IMR-90 (cell line): Measurements from ENCODE around the gene ANO4. TPM values are rescaled to one million over a fixed set of nuclear protein-coding genes. Genes with fewer than 3 reads are reported as not detected.
"Not testable (repeated sequence)": the region's sequence is repeated elsewhere in the genome, so short reads cannot be mapped to it uniquely, and the experiment has no call there.

Source experiments
- ATAC-seq: fragments of 200-7000 bp; cut with Tn5 transposase; 2 replicates; pipeline ENCODE4 v1.9.1; 2020; ENCODE audit warnings: low read depth, mild to moderate bottlenecking, moderate library complexity
- BruUV-seq: library from RNA; stranded (reverse); fragments of 400-500 nt; replicated peaks from 2 replicates; lab custom pipeline; 2021; lab: Mats Ljungman, UMichigan
- CTCF ChIA-PET: fragments of 300-600 bp; formaldehyde crosslinking; extraction: SDS; loops from one replicate; lab custom pipeline; 2021; ENCODE audit warnings: antibody characterized with exemption; lab: Yijun Ruan, JAX
- POLR2A ChIA-PET: fragments of 300-600 bp; sonication (Branson Sonifier 250); formaldehyde crosslinking; loops from one replicate; lab custom pipeline; 2022; ENCODE audit warnings: antibody characterized with exemption; ENCODE audit not compliant: unreplicated experiment; lab: Charles Lee
- DNase-seq: peaks from one replicate; pipeline ENCODE4 v3.0.0; 2013
- H2AFZ ChIP-seq: replicated peaks from 2 replicates; pipeline ENCODE3; 2013; ENCODE audit warnings: low read length, mild to moderate bottlenecking; ENCODE audit not compliant: poor library complexity
- H2AK5ac ChIP-seq: 2 replicates; pipeline ENCODE4 v1.6.1; 2013; ENCODE audit warnings: low read depth, low read length, inconsistent platforms
- H2AK9ac ChIP-seq: replicated peaks from 2 replicates; pipeline ENCODE3; 2013; ENCODE audit warnings: mild to moderate bottlenecking, low read depth, low read length, moderate library complexity; ENCODE audit not compliant: poor library complexity
- H2BK120ac ChIP-seq: 2 replicates; pipeline ENCODE4 v1.6.1; 2013; ENCODE audit warnings: low read depth, low read length, inconsistent platforms
- H2BK15ac ChIP-seq: 3 replicates; pipeline ENCODE4 v1.6.1; 2013; ENCODE audit warnings: low read depth, low read length, inconsistent platforms
- H2BK20ac ChIP-seq: 2 replicates; pipeline ENCODE4 v1.6.1; 2013; ENCODE audit warnings: low read depth, mild to moderate bottlenecking, inconsistent platforms, low read length, moderate library complexity
- H2BK5ac ChIP-seq: 2 replicates; pipeline ENCODE4 v1.6.1; 2013; ENCODE audit warnings: mild to moderate bottlenecking, low read depth, low read length, inconsistent platforms; ENCODE audit not compliant: poor library complexity, severe bottlenecking
- H3K14ac ChIP-seq: replicated peaks from 2 replicates; pipeline ENCODE4 v1.6.1; 2013; ENCODE audit warnings: low read depth, low read length, inconsistent platforms
- H3K18ac ChIP-seq: 2 replicates; pipeline ENCODE4 v1.6.1; 2013; ENCODE audit warnings: low read depth, low read length, control low read depth
- H3K23ac ChIP-seq: 2 replicates; pipeline ENCODE4 v1.6.1; 2013; ENCODE audit warnings: low read depth, low read length, inconsistent platforms
- H3K27ac ChIP-seq: 2 replicates; pipeline ENCODE4 v1.5.1; 2013; ENCODE audit warnings: mild to moderate bottlenecking, control low read depth, low read length; ENCODE audit not compliant: insufficient read depth
- H3K27me3 ChIP-seq: 2 replicates; pipeline ENCODE4 v1.6.1; 2013; ENCODE audit warnings: low read length; ENCODE audit not compliant: control insufficient read depth, insufficient read depth
- H3K36me3 ChIP-seq: 2 replicates; pipeline ENCODE4 v1.6.1; 2013; ENCODE audit warnings: low read length, mixed read lengths; ENCODE audit not compliant: control insufficient read depth, insufficient read depth
- H3K4ac ChIP-seq: 2 replicates; pipeline ENCODE4 v1.6.1; 2013; ENCODE audit warnings: low read depth, low read length, inconsistent platforms
- H3K4me1 ChIP-seq: 2 replicates; pipeline ENCODE4 v1.6.1; 2013; ENCODE audit warnings: low read length, mixed read lengths; ENCODE audit not compliant: control insufficient read depth, insufficient read depth
- H3K4me2 ChIP-seq: 2 replicates; pipeline ENCODE4 v1.6.1; 2013; ENCODE audit warnings: low read depth, mild to moderate bottlenecking, control low read depth, low read length, moderate library complexity
- H3K4me3 ChIP-seq: 2 replicates; pipeline ENCODE4 v1.5.1; 2013; ENCODE audit warnings: low read depth, mild to moderate bottlenecking, control low read depth, low read length, moderate library complexity; ENCODE audit not compliant: insufficient read depth
- H3K56ac ChIP-seq: 2 replicates; pipeline ENCODE4 v1.6.1; 2013; ENCODE audit warnings: low read length, inconsistent platforms; ENCODE audit not compliant: insufficient read depth; ENCODE audit errors: extremely low read depth
- H3K79me1 ChIP-seq, 2 experiments: 2 replicates each; pipeline ENCODE4 v1.6.1; 2013; ENCODE audit warnings: low read length in 2 of 2, inconsistent platforms in 1 of 2, low read depth in 1 of 2
- H3K9ac ChIP-seq: 2 replicates; pipeline ENCODE4 v1.6.1; 2013; ENCODE audit warnings: low read depth, low read length, control low read depth
- H3K9me1 ChIP-seq: 2 replicates; pipeline ENCODE4 v1.6.1; 2013; ENCODE audit warnings: low read length, inconsistent platforms; ENCODE audit not compliant: insufficient read depth
- H3K9me3 ChIP-seq: 2 replicates; pipeline ENCODE4 v1.6.1; 2013; ENCODE audit warnings: low read length; ENCODE audit not compliant: control insufficient read depth, insufficient read depth
- H4K20me1 ChIP-seq: 2 replicates; pipeline ENCODE4 v1.6.1; 2013; ENCODE audit warnings: low read length, inconsistent platforms; ENCODE audit not compliant: insufficient read depth
- H4K5ac ChIP-seq: 2 replicates; pipeline ENCODE4 v1.6.1; 2013; ENCODE audit warnings: mild to moderate bottlenecking, low read depth, low read length, control low read depth
- H4K8ac ChIP-seq, 2 experiments: 2 replicates each; pipeline ENCODE4 v1.6.1; 2013; ENCODE audit warnings: low read depth in 2 of 2, low read length in 2 of 2, control low read depth in 1 of 2, inconsistent platforms in 1 of 2
- H4K91ac ChIP-seq: 2 replicates; pipeline ENCODE4 v1.6.1; 2013; ENCODE audit warnings: low read depth, low read length, inconsistent platforms; ENCODE audit not compliant: insufficient read depth
- WGBS, 2 experiments: methylation state at CpG; one replicate each; pipeline versions ENCODE4 v1.1.5 to v1.1.7; 2013; ENCODE audit warnings: missing lambda C conversion rate in 2 of 2; ENCODE audit not compliant: insufficient read length in 1 of 2; ENCODE audit errors: extremely low coverage in 2 of 2; 5-methylcytosine and 5-hydroxymethylcytosine counted together
- dilution Hi-C: fragments of 300-500 bp; cut with HindIII; formaldehyde crosslinking; loops from one replicate; pipeline ENCODE4 v1.14.3; 2018; ENCODE audit warnings: low sequenced_read_pairs; ENCODE audit not compliant: unreplicated experiment
- in situ Hi-C: fragments of 300-500 bp; cut with MboI; formaldehyde crosslinking; loops from 3 replicates; pipeline ENCODE4 v1.14.3; 2019; ENCODE audit warnings: low sequenced_read_pairs, inconsistent platforms, mixed read lengths
- intact Hi-C: fragments of 100-400 bp; cut with micrococcal nuclease; formaldehyde crosslinking; loops from 2 replicates; pipeline ENCODE4 v1.10.0; 2022
- polyA plus RNA-seq, 3 experiments: library from polyadenylated mRNA; depleted of rRNA; stranded (reverse); fragments of >200 nt; gene quantifications; 2 replicates each; pipeline ENCODE4 v1.2.3, GENCODE V29; 2012; ENCODE audit warnings: low replicate concordance in 1 of 3
- total RNA-seq: library from RNA; depleted of rRNA; stranded (reverse); fragments of >200 nt; gene quantifications from 2 replicates; pipeline ENCODE4 v1.2.3, GENCODE V29; 2012

Gene ANO4
- total and polyA plus RNA-seq, 2 of the 4 experiments (the other 2 are of a cell fraction): 4.7 to 10.2 TPM

GRCh38 chr12:101090222-101090621 lies 295.6 kb downstream of the ANO4 start:
- H4K5ac ChIP-seq, H4K91ac ChIP-seq, dilution Hi-C loops, H2AK5ac ChIP-seq, H3K23ac ChIP-seq, H3K18ac ChIP-seq, H3K4ac ChIP-seq, H2BK5ac ChIP-seq, H2AFZ ChIP-seq, H3K36me3 ChIP-seq, H3K27me3 ChIP-seq, in situ Hi-C loops, BruUV-seq, H3K4me2 ChIP-seq, H2AK9ac ChIP-seq, H3K9ac ChIP-seq, CTCF ChIA-PET, H4K8ac ChIP-seq, H2BK20ac ChIP-seq, ATAC-seq, DNase-seq, H3K4me3 ChIP-seq, H3K9me1 ChIP-seq, H2BK120ac ChIP-seq, H3K14ac ChIP-seq, H2BK15ac ChIP-seq, H3K79me1 ChIP-seq, POLR2A ChIA-PET, H3K9me3 ChIP-seq, intact Hi-C loops, H3K27ac ChIP-seq, H3K4me1 ChIP-seq, H3K56ac ChIP-seq, H4K20me1 ChIP-seq: not testable (repeated sequence)
- WGBS, 2 experiments: no CpG with 5 or more reads among the region's 4 CpGs
